ENCODE measurements around the gene SLCO3A1. TPM values are rescaled to one million over a fixed set of nuclear protein-coding genes. Genes with fewer than 3 reads are reported as not detected.

SLCO3A1 gene
- total and polyA plus RNA-seq, 2 experiments from 2014 or later: 1.9 to 6.9 TPM

DNA sequence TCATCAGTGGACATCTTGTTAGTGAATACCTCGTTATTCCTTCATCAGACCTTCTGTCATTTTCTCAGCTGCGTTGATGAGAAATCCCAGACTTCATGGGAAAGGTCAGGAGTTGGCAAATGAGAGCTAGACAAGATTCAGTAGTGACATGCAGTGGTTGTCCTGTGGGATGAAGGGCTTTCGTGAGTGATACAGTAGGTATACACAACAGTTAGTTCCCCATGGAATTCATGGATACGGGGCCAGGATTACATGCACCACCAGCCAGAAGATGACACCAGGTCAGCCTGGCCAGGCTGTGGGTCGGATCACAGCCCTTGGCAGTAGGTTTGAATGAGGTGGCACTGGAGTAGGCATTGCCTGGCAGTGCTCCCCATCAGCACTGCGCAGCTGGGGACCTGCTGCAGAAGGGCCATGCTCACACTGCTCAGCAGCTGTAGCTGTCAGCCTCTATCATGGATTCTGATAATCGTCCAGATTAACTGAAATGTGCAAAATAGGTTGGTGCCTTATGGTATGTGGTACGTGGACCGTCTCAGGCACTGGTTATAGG, 150.1 kb downstream of the SLCO3A1 start:
- 74 to 86% methylated on average over 9 of the region's 9 CpGs for WGBS, 2 experiments (ENCODE audit: low coverage in 1 of 2, low lambda C conversion rate in 2 of 2, missing lambda C conversion rate in 2 of 2)
- Histone ChIP-seq H3K36me3 (ENCODE audit: low read depth) (no peaks in the 10 kb centered on the region), H3K9ac (no peak overlapping the region), H3F3A (ENCODE audit: insufficient read depth) (no peaks in the 10 kb centered on the region), H3K4me2 (ENCODE audit: unreplicated experiment) (no peak overlapping the region), H3K9me2 (ENCODE audit: insufficient read depth) (no peaks in the 10 kb centered on the region), H3K9me3 (ENCODE audit: low read depth) (no peaks in the 10 kb centered on the region), H3K4me1 (ENCODE audit: insufficient read depth) (no peaks in the 10 kb centered on the region), H3K79me2 (ENCODE audit: insufficient read depth) (no peaks in the 10 kb centered on the region), H3K27me3 (replicated peaks; ENCODE audit: insufficient read depth) (no peaks in the 10 kb centered on the region), H2AFZ (no peak overlapping the region), H4K20me1 (ENCODE audit: insufficient read depth) (no peaks in the 10 kb centered on the region), H3K27ac (no peak overlapping the region), H3K4me3 (no peak overlapping the region)
- in situ Hi-C loops (cut with MboI): no loop called here
- TF ChIP-seq EZH2 (IDR thresholded peaks at IDR 0.05; ENCODE audit: insufficient read depth, poor library complexity, severe bottlenecking) (no peak), EZH2phosphoT487 (IDR thresholded peaks at IDR 0.05; ENCODE audit: insufficient read depth, low read depth) (no peak)
- no peak for DNase-seq

DNA sequence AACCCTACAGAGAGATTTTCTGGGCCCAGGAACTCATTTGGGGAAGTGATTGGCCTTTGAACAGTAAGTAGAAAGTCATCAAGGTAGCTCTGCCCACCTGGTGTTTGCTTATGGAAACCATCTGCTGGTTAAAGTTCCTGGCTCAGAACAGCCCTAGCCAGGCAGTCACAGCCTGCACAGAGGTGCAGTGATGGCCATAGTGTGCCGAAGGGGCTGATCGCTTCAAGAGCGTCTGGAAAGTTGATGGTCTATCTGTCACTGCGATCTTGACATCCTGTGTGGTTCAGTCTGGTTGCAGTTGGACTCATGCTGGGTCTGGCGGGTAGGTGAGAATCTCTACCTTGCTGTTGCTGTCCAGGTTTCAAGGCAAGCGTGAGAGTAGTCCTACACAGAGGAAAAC, 151.6 kb downstream of the SLCO3A1 start:
- DNase-seq: no peak
- Histone ChIP-seq H3K4me1 (ENCODE audit: insufficient read depth) (no peaks in the 10 kb centered on the region), H3K9me2 (ENCODE audit: insufficient read depth) (no peaks in the 10 kb centered on the region), H3K9me3 (ENCODE audit: low read depth) (no peaks in the 10 kb centered on the region), H3K4me3 (no peak overlapping the region), H3K4me2 (ENCODE audit: unreplicated experiment) (no peak overlapping the region), H3F3A (ENCODE audit: insufficient read depth) (no peaks in the 10 kb centered on the region), H3K36me3 (ENCODE audit: low read depth) (no peaks in the 10 kb centered on the region), H4K20me1 (ENCODE audit: insufficient read depth) (no peaks in the 10 kb centered on the region), H3K79me2 (ENCODE audit: insufficient read depth) (no peaks in the 10 kb centered on the region), H3K9ac (no peak overlapping the region), H3K27me3 (replicated peaks; ENCODE audit: insufficient read depth) (no peaks in the 10 kb centered on the region), H3K27ac (no peak overlapping the region), H2AFZ (no peak overlapping the region)
- TF ChIP-seq EZH2 (IDR thresholded peaks at IDR 0.05; ENCODE audit: insufficient read depth, poor library complexity, severe bottlenecking): no peak
- TF ChIP-seq EZH2phosphoT487 (IDR thresholded peaks at IDR 0.05; ENCODE audit: insufficient read depth, low read depth): no peak
- in situ Hi-C loops (cut with MboI): no loop called here
- WGBS, 2 experiments (ENCODE audit: low coverage in 1 of 2, low lambda C conversion rate in 2 of 2, missing lambda C conversion rate in 2 of 2): 86 to 92% methylated on average over 6 of the region's 6 CpGs

DNA sequence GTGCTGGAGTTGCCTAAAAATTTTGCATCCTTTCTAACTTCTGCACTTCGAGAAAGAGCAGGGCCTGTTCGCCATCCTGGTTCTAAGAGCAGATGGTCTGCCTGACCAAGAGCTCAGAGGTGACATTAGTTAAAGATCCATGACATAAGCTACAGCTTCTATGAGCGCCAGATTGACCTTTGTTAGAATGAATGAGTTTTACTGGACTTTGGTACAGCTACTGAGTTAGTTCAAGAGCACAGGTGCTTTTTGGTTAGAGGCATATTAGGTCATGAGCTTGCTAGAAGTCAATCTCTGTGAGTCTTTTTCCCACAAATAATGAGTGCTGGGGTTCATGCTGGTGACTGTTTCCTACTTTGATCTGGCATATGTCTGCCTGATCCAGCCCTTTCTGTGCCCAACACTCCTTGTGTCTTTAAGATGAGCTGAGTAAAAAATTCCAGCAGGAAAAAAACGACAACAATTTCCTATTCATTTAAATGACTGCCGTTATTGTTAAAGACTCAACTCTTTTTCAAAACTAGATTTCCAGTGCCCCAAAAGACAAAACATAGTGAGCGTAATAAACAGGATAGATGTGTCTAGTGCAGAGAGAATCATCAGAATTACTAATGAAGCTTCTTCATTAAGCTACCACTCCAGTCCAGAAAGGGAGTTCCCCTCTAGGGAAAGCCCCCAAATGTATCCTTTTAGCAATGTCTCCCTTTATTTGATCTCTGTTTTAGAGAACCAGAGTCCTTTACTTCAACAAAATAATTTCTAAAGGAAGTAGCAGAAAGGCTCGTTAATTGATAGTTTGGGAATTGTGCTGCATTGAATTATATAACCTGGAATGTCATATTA, 152.9 kb downstream of the SLCO3A1 start:
- H4K20me1 ChIP-seq (ENCODE audit: insufficient read depth): no peaks in the 10 kb centered on the region
- WGBS, 2 experiments (ENCODE audit: low coverage in 1 of 2, low lambda C conversion rate in 2 of 2, missing lambda C conversion rate in 2 of 2): 70 to 72% methylated on average over 7 of the region's 7 CpGs
- H3K4me2 ChIP-seq (ENCODE audit: unreplicated experiment): no peak overlapping the region
- in situ Hi-C loops (cut with MboI): no loop called here
- no peaks in the 10 kb centered on the region for H3K36me3 ChIP-seq (ENCODE audit: low read depth)
- TF ChIP-seq EZH2phosphoT487 (IDR thresholded peaks at IDR 0.05; ENCODE audit: insufficient read depth, low read depth) (no peak), EZH2 (IDR thresholded peaks at IDR 0.05; ENCODE audit: insufficient read depth, poor library complexity, severe bottlenecking) (no peak)
- H3K4me3 ChIP-seq: no peak overlapping the region
- H3K9ac ChIP-seq: no peak overlapping the region
- no peaks in the 10 kb centered on the region for H3F3A ChIP-seq (ENCODE audit: insufficient read depth)
- H2AFZ ChIP-seq: no peak overlapping the region
- no peaks in the 10 kb centered on the region for H3K9me3 ChIP-seq (ENCODE audit: low read depth)
- no peaks in the 10 kb centered on the region for H3K79me2 ChIP-seq (ENCODE audit: insufficient read depth)
- 0 out of 2 replicates have a peak, but pooled peaks cover under 1% of the 10 kb centered on the region for H3K4me1 ChIP-seq (ENCODE audit: insufficient read depth)
- H3K27me3 ChIP-seq (replicated peaks; ENCODE audit: insufficient read depth): no peaks in the 10 kb centered on the region
- no peaks in the 10 kb centered on the region for H3K9me2 ChIP-seq (ENCODE audit: insufficient read depth)
- H3K27ac ChIP-seq: no peak overlapping the region
- no peak for DNase-seq

DNA sequence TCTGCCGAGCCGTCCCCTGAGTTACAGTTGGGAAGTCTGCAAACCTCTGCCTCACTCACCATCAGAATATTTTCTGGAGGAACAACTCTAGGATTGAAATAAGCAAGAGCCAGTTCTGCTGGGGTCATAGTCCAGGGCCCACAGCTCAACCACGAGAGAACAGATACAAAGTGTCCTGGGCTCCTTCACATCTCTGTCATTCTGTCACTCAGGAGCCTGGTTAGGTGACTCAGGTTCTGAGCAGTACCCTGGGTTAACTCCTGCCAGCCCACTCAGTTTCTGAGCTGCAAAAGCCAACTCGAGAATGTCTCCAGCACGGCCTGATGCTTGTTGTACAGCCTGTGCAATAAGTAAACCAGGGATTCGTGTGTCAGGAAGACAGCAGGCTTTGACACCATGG, 155.7 kb downstream of the SLCO3A1 start:
- Histone ChIP-seq H3F3A (ENCODE audit: insufficient read depth) (peaks cover 7% of the 10 kb centered on the region; the same call in 1 of the 2 replicates), H3K36me3 (ENCODE audit: low read depth) (no peaks in the 10 kb centered on the region), H3K27me3 (replicated peaks; ENCODE audit: insufficient read depth) (no peaks in the 10 kb centered on the region), H2AFZ (no peak overlapping the region), H3K9me3 (ENCODE audit: low read depth) (no peaks in the 10 kb centered on the region), H3K4me3 (no peak overlapping the region), H3K9me2 (ENCODE audit: insufficient read depth) (no peaks in the 10 kb centered on the region), H3K4me1 (ENCODE audit: insufficient read depth) (peaks cover 16% of the 10 kb centered on the region), H3K79me2 (ENCODE audit: insufficient read depth) (no peaks in the 10 kb centered on the region), H4K20me1 (ENCODE audit: insufficient read depth) (no peaks in the 10 kb centered on the region), H3K9ac (no peak overlapping the region), H3K4me2 (ENCODE audit: unreplicated experiment) (no peak overlapping the region), H3K27ac (no peak overlapping the region)
- in situ Hi-C loops (cut with MboI): no loop called here
- 81% methylated on average over 6 of the region's 6 CpGs for WGBS, 2 experiments (ENCODE audit: low coverage in 1 of 2, low lambda C conversion rate in 2 of 2, missing lambda C conversion rate in 2 of 2)
- no peak for DNase-seq
- no peak for TF ChIP-seq EZH2phosphoT487 (IDR thresholded peaks at IDR 0.05; ENCODE audit: insufficient read depth, low read depth)
- no peak for TF ChIP-seq EZH2 (IDR thresholded peaks at IDR 0.05; ENCODE audit: insufficient read depth, poor library complexity, severe bottlenecking)

All from GM23248 (cell line).